Measurements from ENCODE around the gene TNFRSF18.

DNA sequence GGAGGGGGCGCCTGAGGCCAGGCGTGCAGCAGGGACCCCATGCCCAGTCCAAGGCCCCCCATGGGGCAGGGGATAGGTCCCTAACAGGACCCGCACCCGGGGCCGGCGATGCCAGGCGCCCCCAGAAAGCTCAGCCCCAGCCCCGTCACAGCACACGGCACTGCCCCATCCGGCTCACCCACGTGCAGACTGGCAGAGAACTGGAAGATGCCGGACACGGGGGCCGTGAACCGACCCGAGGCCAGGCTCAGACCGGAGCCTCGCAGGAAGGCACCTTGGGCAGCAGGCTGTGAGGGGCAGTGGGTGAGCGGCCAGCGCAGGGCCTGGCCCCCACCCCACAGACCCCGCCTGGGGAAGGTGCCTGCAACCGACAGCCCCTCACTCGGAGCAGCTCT, 36.9 kb upstream of the TNFRSF18 start:
- TF ChIP-seq, protein P1, sequence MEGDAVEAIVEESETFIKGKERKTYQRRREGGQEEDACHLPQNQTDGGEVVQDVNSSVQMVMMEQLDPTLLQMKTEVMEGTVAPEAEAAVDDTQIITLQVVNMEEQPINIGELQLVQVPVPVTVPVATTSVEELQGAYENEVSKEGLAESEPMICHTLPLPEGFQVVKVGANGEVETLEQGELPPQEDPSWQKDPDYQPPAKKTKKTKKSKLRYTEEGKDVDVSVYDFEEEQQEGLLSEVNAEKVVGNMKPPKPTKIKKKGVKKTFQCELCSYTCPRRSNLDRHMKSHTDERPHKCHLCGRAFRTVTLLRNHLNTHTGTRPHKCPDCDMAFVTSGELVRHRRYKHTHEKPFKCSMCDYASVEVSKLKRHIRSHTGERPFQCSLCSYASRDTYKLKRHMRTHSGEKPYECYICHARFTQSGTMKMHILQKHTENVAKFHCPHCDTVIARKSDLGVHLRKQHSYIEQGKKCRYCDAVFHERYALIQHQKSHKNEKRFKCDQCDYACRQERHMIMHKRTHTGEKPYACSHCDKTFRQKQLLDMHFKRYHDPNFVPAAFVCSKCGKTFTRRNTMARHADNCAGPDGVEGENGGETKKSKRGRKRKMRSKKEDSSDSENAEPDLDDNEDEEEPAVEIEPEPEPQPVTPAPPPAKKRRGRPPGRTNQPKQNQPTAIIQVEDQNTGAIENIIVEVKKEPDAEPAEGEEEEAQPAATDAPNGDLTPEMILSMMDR (IDR thresholded peaks at IDR 0.05; ENCODE audit: low read depth, low read length, missing input control) = no peak
- TF ChIP-seq RAD21 (IDR thresholded peaks at IDR 0.05) = no peak
- TF ChIP-seq JUND (IDR thresholded peaks at IDR 0.05) = no peak
- TF ChIP-seq ATF3 (IDR thresholded peaks at IDR 0.05) = no peak
- no peak for TF ChIP-seq TAF1 (conservative IDR thresholded peaks at IDR 0.05)
